Activated CD4-positive, CD25-positive, alpha-beta regulatory T cell (primary cell): ENCODE measurements around the gene ACSM2B.
"Not testable (repeated sequence)": the region's sequence is repeated elsewhere in the genome, so short reads cannot be mapped to it uniquely, and the experiment has no call there.

Experiments
- DNase-seq, 4 experiments: peaks; one replicate each; lab custom pipeline; 2025; lab: John Stamatoyannopoulos, UW

The ACSM2B gene

DNA sequence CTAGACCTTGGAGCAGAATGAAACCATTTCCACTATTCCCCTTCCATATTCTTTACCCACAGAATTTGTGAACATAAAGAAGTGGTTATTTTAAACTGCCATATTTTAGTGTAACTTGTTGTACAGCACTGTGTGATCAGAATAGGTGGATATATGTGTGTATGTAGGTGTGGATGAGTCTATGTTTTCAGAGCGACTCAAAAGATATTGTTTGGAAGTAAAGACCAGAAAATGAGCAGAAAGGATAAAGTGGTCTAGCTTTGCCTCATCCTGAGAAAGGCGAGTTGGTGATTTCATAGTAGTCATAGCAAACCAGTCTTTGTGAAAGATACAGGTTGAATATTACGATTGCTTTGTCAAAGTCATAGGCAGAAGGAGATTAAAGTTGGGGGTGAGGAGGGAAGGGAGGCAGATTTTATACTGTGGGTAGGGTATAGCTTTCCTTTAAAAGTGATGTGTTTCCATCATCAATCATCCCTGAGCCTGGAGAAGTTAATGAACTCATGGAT, 43.8 kb downstream of the ACSM2B start:
- not testable (repeated sequence) for DNase-seq

DNA sequence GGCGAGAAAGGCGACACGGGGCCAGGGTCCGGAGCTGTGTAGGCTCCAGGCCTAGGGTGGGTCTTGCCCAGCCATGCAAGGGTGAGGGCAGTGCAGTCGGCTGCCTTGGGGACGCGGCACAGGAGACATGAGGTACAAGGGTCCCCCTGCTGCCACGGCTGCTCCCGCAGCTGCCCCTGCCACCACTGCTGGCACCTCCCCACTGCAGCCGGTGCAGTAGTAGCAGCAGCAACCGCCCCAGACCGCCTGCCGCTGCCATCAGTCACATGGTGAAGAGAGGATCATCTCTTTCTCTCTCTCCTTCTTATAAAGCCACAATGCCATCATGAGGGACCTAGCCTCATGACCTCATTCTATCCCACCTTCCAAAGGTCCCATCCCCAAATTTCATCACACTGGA, 44.4 kb downstream of the ACSM2B start:
- not testable (repeated sequence) for DNase-seq

DNA sequence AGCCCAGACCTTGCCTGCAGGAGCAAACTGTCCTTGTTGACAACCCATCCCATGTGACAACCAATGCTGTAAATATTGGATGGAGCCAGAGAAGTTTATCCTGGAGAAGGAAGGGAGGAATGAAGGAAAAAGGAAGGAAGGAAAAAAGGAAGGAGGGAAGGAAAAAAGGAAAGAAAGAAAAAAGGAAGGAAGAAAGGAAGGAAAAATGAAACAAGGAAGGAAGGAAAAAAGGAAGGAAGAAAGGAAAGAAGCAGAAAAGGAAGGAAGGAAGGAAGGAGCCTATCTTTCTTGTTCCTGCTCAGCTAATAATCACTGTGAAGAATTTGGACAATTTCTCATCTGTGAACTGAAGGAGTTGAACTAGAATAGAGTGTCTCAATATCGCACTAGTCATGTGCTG, 56.1 kb downstream of the ACSM2B start:
- no peak for DNase-seq

- DNase-seq, result no peak
Observed at GRCh38 chr16:20519231-20519630, 56.9 kb downstream of the ACSM2B start.

DNA sequence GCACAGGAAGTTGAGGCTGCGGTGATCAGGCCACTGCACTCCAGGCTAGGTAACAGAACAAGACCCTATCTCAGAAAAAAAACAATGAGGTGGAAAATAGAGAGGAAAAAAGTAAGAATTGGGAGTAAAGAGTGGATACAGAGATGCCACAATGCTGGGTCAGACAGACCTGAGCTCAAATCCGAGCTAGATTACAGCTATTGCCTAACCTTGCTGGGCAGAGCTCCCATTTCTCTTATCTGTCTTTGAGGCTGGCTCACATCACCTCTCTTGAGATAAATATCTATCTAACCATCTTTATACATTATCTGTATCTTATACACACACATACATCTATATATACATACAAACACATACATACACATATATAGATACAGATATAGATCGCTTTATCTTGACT, 59.0 kb downstream of the ACSM2B start:
- no peak for DNase-seq

DNA sequence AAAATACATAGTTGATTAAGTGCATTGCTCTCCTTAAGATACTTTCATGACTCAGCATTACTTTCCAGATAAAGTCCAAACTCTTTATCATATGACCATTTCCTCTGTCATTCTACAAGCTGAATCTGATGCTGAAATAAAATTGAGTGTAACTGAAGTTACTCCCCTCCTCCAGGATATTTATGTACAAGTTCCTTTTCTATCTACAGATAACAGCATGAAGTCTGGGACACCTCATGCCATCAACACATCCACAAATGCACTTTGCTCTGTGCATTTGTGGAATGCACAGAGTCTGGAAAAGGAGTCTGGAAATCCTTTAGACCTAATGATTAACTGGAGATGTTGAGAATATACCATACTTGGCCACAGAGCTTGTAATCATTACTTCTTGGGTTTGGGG, 60.5 kb downstream of the ACSM2B start:
- no peak for DNase-seq

DNA sequence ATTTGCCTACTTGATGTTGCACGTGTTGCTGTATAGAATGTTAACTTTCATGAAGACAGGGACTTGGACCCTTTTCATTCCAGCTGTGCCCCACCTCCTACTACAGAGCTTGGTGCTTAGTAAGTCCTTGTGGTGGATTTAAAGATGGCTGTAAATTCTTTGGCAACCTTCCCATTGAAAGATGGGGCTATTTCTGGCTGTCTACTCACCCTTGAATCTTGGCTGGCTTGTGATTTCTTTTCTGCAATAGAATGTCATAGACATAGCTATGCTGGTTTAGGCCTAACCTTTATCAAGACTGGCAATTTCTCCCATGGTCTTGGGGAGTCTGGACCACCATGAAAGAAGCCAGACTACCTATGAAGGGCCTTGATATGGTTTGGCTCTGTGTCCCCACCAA, 65.8 kb downstream of the ACSM2B start:
- DNase-seq, result no peak

DNA sequence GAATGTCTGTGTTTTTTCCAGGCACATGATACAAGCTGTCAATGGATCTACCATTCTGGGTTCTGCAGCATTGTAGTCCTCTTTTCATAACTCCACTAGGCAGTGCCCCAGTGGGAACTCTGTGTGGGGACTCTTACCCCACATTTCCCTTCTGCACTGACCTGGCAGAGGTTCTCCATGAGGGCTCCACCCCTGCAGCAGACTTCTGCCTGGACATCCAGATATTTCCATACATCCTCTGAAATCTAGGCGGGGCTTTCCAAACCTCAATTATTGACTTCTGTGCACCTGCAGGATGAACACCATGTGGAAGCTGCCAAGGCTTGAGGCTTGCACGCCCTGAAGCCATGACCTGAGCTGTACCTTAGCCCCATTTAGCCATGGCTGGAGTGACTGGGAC, 68.9 kb downstream of the ACSM2B start:
- no peak for DNase-seq

GRCh38 chr16:20504418-20504817, 71.7 kb downstream of the ACSM2B start:
- DNase-seq, result no peak

DNA sequence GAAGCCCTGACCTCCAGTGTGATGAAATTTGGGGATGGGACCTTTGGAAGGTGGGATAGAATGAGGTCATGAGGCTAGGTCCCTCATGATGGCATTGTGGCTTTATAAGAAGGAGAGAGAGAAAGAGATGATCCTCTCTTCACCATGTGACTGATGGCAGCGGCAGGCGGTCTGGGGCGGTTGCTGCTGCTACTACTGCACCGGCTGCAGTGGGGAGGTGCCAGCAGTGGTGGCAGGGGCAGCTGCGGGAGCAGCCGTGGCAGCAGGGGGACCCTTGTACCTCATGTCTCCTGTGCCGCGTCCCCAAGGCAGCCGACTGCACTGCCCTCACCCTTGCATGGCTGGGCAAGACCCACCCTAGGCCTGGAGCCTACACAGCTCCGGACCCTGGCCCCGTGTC, 84.7 kb downstream of the ACSM2B start:
- DNase-seq, result not testable (repeated sequence)

DNA sequence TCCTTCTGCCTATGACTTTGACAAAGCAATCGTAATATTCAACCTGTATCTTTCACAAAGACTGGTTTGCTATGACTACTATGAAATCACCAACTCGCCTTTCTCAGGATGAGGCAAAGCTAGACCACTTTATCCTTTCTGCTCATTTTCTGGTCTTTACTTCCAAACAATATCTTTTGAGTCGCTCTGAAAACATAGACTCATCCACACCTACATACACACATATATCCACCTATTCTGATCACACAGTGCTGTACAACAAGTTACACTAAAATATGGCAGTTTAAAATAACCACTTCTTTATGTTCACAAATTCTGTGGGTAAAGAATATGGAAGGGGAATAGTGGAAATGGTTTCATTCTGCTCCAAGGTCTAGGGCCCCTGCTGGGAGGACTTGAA, 85.2 kb downstream of the ACSM2B start:
- not testable (repeated sequence) for DNase-seq
